SK-N-SH treated with all-trans-retinoic acid at 6 μM for 48 hours (cell line): Measurements from ENCODE around the gene SMPD1.

Source experiments
- ATAC-seq: fragments of 200-7000 bp; cut with Tn5 transposase; 3 replicates; pipeline ENCODE4 v1.9.1; 2020; ENCODE audit warnings: mild to moderate bottlenecking, moderate library complexity
- ARNTL ChIP-seq: fragments of 450-650 bp; formaldehyde crosslinking; IDR thresholded peaks from 2 replicates; pipeline ENCODE4 v1.5.0; 2020; ENCODE audit warnings: low read depth, mild to moderate bottlenecking, moderate library complexity, borderline replicate concordance
- BACH2 ChIP-seq: fragments of 250-450 bp; sonication (Bioruptor Pico); IDR thresholded peaks from 2 replicates; pipeline ENCODE4 v1.9.0; 2021; ENCODE audit warnings: mild to moderate bottlenecking, borderline replicate concordance
- CSDC2 ChIP-seq: fragments of 250-450 bp; sonication (Bioruptor Pico); IDR thresholded peaks from 2 replicates; pipeline ENCODE4 v1.5.0; 2020; ENCODE audit warnings: mild to moderate bottlenecking, moderate library complexity
- CSRNP3 ChIP-seq: fragments of 250-450 bp; sonication (Bioruptor Pico); IDR thresholded peaks from 2 replicates; pipeline ENCODE4 v1.5.1; 2021; ENCODE audit warnings: mild to moderate bottlenecking, moderate library complexity
- ESRRG ChIP-seq: fragments of 250-450 bp; sonication (Bioruptor Pico); IDR thresholded peaks from 2 replicates; pipeline ENCODE4 v1.6.1; 2021; ENCODE audit warnings: mild to moderate bottlenecking
- GLIS3 ChIP-seq: fragments of 250-450 bp; sonication (Bioruptor Pico); IDR thresholded peaks from 2 replicates; pipeline ENCODE4 v1.5.0; 2020; ENCODE audit warnings: mild to moderate bottlenecking, moderate library complexity
- ISL1 ChIP-seq: fragments of 250-450 bp; sonication (Bioruptor Pico); IDR thresholded peaks from 2 replicates; pipeline ENCODE4 v2.1.2; 2022; ENCODE audit warnings: mild to moderate bottlenecking, moderate library complexity
- OSR1 ChIP-seq: fragments of 250-450 bp; sonication (Bioruptor Pico); IDR thresholded peaks from 2 replicates; pipeline ENCODE4 v1.8.0; 2022; ENCODE audit warnings: moderate library complexity, mild to moderate bottlenecking, inconsistent platforms
- POU6F1 ChIP-seq: fragments of 250-450 bp; sonication (Bioruptor Pico); IDR thresholded peaks from 2 replicates; pipeline ENCODE4 v1.8.0; 2021; ENCODE audit warnings: low read depth, mild to moderate bottlenecking, moderate library complexity, borderline replicate concordance
- PPARA ChIP-seq: fragments of 250-450 bp; sonication (Bioruptor Pico); IDR thresholded peaks from 2 replicates; pipeline ENCODE4 v1.5.0; 2020; ENCODE audit warnings: mild to moderate bottlenecking, borderline replicate concordance
- RARB ChIP-seq: fragments of 250-450 bp; sonication (Bioruptor Pico); IDR thresholded peaks from 2 replicates; pipeline ENCODE4 v1.8.0; 2021; ENCODE audit warnings: mild to moderate bottlenecking, moderate library complexity
- SNAI2 ChIP-seq: fragments of 250-450 bp; sonication (Bioruptor Pico); IDR thresholded peaks from 2 replicates; pipeline ENCODE4 v1.5.0; 2020; ENCODE audit warnings: mild to moderate bottlenecking, moderate library complexity
- TCF4 ChIP-seq: fragments of 250-450 bp; sonication (Bioruptor Pico); IDR thresholded peaks from 2 replicates; pipeline ENCODE4 v1.8.0; 2021; ENCODE audit warnings: mild to moderate bottlenecking, moderate library complexity, borderline replicate concordance
- TOX ChIP-seq: fragments of 250-450 bp; sonication (Bioruptor Pico); IDR thresholded peaks from 2 replicates; pipeline ENCODE4 v1.8.0; 2021; ENCODE audit warnings: mild to moderate bottlenecking, moderate library complexity, borderline replicate concordance
- TSHZ2 ChIP-seq: fragments of 250-450 bp; sonication (Bioruptor Pico); IDR thresholded peaks from 2 replicates; pipeline ENCODE4 v1.5.0; 2020; ENCODE audit warnings: mild to moderate bottlenecking, moderate library complexity
- ZC3H10 ChIP-seq: fragments of 250-450 bp; sonication (Bioruptor Pico); IDR thresholded peaks from 2 replicates; pipeline ENCODE4 v1.5.1; 2021; ENCODE audit warnings: mild to moderate bottlenecking, moderate library complexity
- ZFP3 ChIP-seq: fragments of 250-450 bp; sonication (Bioruptor Pico); IDR thresholded peaks from 2 replicates; pipeline ENCODE4 v1.5.0; 2020; ENCODE audit warnings: mild to moderate bottlenecking, moderate library complexity
- ZFP30 ChIP-seq: fragments of 450-650 bp; formaldehyde crosslinking; IDR thresholded peaks from 2 replicates; pipeline ENCODE4 v1.5.0; 2022; ENCODE audit warnings: mild to moderate bottlenecking, moderate library complexity
- ZNF565 ChIP-seq: fragments of 450-650 bp; formaldehyde crosslinking; conservative IDR thresholded peaks from 2 replicates; pipeline ENCODE4 v1.5.0; 2020; ENCODE audit warnings: low read depth, mild to moderate bottlenecking, moderate library complexity
- ZNF70 ChIP-seq: fragments of 450-650 bp; formaldehyde crosslinking; IDR thresholded peaks from 2 replicates; pipeline ENCODE4 v1.5.0; 2020; ENCODE audit warnings: mild to moderate bottlenecking, moderate library complexity
- ZNF8 ChIP-seq: fragments of 450-650 bp; formaldehyde crosslinking; IDR thresholded peaks from 2 replicates; pipeline ENCODE4 v1.5.0; 2020; ENCODE audit warnings: mild to moderate bottlenecking, moderate library complexity
- TF ChIP-seq, protein P1 (sequence below): fragments of 250-450 bp; sonication (Bioruptor Pico); IDR thresholded peaks from 2 replicates; pipeline ENCODE4 v1.8.0; 2020; ENCODE audit warnings: mild to moderate bottlenecking, moderate library complexity, borderline replicate concordance
- TF ChIP-seq, protein P2 (sequence below): fragments of 250-450 bp; sonication (Bioruptor Pico); IDR thresholded peaks from 2 replicates; pipeline ENCODE4 v1.5.1; 2020; ENCODE audit warnings: low read depth, mild to moderate bottlenecking, moderate library complexity

The SMPD1 gene

GRCh38 chr11:6357222-6357621, 33.1 kb upstream of the SMPD1 start:
- ATAC-seq: peak; percentile 55; the same call in 2 of the 3 replicates
- TF ChIP-seq GLIS3 (CRISPR knock-in tag): no peak
- no peak for TF ChIP-seq ARNTL (CRISPR knock-in tag)
- TF ChIP-seq OSR1 (CRISPR knock-in tag): no peak
- TF ChIP-seq, protein P1, sequence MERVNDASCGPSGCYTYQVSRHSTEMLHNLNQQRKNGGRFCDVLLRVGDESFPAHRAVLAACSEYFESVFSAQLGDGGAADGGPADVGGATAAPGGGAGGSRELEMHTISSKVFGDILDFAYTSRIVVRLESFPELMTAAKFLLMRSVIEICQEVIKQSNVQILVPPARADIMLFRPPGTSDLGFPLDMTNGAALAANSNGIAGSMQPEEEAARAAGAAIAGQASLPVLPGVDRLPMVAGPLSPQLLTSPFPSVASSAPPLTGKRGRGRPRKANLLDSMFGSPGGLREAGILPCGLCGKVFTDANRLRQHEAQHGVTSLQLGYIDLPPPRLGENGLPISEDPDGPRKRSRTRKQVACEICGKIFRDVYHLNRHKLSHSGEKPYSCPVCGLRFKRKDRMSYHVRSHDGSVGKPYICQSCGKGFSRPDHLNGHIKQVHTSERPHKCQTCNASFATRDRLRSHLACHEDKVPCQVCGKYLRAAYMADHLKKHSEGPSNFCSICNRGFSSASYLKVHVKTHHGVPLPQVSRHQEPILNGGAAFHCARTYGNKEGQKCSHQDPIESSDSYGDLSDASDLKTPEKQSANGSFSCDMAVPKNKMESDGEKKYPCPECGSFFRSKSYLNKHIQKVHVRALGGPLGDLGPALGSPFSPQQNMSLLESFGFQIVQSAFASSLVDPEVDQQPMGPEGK (CRISPR knock-in tag): no peak
- TF ChIP-seq ZNF8 (CRISPR knock-in tag): no peak
- TF ChIP-seq BACH2: no peak

DNA sequence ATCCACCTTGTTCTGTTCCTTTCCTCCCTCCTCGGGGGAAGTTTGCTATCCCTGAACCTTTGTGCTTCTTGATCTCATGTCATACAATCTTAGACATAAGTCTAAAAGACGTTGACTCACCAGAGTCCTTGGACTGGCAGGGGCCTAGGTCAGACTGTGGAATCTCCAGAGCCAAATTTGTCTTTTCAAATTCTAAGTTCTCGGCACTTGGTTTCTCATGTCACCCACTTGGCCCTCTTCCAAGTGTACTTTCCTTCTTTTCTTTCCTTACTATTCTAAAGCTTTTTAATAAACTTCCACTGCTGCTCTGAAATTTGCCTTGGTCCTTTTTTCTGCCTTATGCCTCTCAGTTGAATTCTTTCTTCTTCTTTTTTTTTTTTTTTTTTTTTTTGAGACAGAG, 30.1 kb upstream of the SMPD1 start:
- no peak for ATAC-seq
- no peak for TF ChIP-seq ZC3H10
- TF ChIP-seq ZNF565 (CRISPR knock-in tag): no peak
- no peak for TF ChIP-seq RARB
- no peak for TF ChIP-seq CSDC2 (CRISPR knock-in tag)
- no peak for TF ChIP-seq POU6F1 (CRISPR knock-in tag)
- no peak for TF ChIP-seq CSRNP3 (CRISPR knock-in tag)
- TF ChIP-seq ZNF8 (CRISPR knock-in tag): no peak
- TF ChIP-seq ISL1 (CRISPR knock-in tag): no peak
- no peak for TF ChIP-seq ZFP30 (CRISPR knock-in tag)
- TF ChIP-seq ESRRG (CRISPR knock-in tag): no peak
- no peak for TF ChIP-seq BACH2
- no peak for TF ChIP-seq ZFP3 (CRISPR knock-in tag)
- no peak for TF ChIP-seq PPARA (CRISPR knock-in tag)
- TF ChIP-seq TCF4 (CRISPR knock-in tag): no peak
- no peak for TF ChIP-seq SNAI2
- TF ChIP-seq ARNTL (CRISPR knock-in tag): no peak
- no peak for TF ChIP-seq GLIS3 (CRISPR knock-in tag)

GRCh38 chr11:6362185-6362872, 27.9 kb upstream of the SMPD1 start:
- TF ChIP-seq ZFP3 (CRISPR knock-in tag): no peak
- no peak for TF ChIP-seq CSDC2 (CRISPR knock-in tag)
- TF ChIP-seq, protein P2, sequence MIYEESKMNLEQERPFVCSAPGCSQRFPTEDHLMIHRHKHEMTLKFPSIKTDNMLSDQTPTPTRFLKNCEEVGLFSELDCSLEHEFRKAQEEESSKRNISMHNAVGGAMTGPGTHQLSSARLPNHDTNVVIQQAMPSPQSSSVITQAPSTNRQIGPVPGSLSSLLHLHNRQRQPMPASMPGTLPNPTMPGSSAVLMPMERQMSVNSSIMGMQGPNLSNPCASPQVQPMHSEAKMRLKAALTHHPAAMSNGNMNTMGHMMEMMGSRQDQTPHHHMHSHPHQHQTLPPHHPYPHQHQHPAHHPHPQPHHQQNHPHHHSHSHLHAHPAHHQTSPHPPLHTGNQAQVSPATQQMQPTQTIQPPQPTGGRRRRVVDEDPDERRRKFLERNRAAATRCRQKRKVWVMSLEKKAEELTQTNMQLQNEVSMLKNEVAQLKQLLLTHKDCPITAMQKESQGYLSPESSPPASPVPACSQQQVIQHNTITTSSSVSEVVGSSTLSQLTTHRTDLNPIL (CRISPR knock-in tag): no peak
- TF ChIP-seq ARNTL (CRISPR knock-in tag): no peak
- no peak for TF ChIP-seq PPARA (CRISPR knock-in tag)
- no peak for TF ChIP-seq ZC3H10
- no peak for TF ChIP-seq GLIS3 (CRISPR knock-in tag)
- TF ChIP-seq ZNF565 (CRISPR knock-in tag): no peak
- TF ChIP-seq ZNF70: no peak
- no peak for TF ChIP-seq ISL1 (CRISPR knock-in tag)
- no peak for TF ChIP-seq TOX (CRISPR knock-in tag)
- no peak for TF ChIP-seq BACH2
- no peak for TF ChIP-seq ESRRG (CRISPR knock-in tag)
- TF ChIP-seq ZNF8 (CRISPR knock-in tag): no peak
- TF ChIP-seq TSHZ2 (CRISPR knock-in tag): no peak
- TF ChIP-seq POU6F1 (CRISPR knock-in tag): no peak
- no peak for TF ChIP-seq RARB
- TF ChIP-seq, protein P1 (CRISPR knock-in tag): no peak
- TF ChIP-seq OSR1 (CRISPR knock-in tag): no peak
- no peak for ATAC-seq
